ENCODE results near the gene ZNF488. TPM values are rescaled to one million over a fixed set of nuclear protein-coding genes. Genes with fewer than 3 reads are reported as not detected.
"Not testable (repeated sequence)": the region's sequence is repeated elsewhere in the genome, so short reads cannot be mapped to it uniquely, and the experiment has no call there.

ZNF488 gene
- total RNA-seq, 2 experiments from 2014 or later = 0.08 to 0.10 TPM

DNA sequence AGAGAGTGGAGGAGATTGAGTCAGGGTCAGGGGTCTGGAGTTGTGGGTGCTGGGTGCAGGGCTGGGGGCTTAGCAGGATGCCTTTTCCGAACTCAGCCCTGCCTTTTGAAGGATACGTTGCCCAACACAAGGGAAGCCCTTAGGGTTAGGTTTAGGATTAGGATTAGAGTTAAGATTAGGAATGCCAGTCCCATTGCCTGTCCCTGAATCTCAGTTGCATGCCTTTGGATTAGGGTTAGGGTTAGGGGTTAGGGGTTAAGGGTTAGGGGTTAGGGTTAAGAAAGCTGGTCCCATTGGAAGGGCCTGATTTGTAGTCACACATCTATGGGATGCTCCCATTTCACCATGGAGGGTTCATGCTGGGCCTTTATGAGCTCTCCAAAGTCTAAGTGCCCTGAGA lies 20.8 kb upstream of the ZNF488 start:
- H3K27ac Mint-ChIP-seq = no peak overlapping the region
- DNase-seq = no peak
- no peaks in the 10 kb centered on the region for H3K9me3 Mint-ChIP-seq
- ChIA-PET CTCF (no interaction called here), POLR2A (no interaction called here)
- no peaks in the 10 kb centered on the region for H3K4me1 Mint-ChIP-seq
- peaks cover 2% of the 10 kb centered on the region for H3K27me3 Mint-ChIP-seq
- no peaks in the 10 kb centered on the region for H3K36me3 Mint-ChIP-seq (ENCODE audit: low read depth)
- no peak overlapping the region for H3K4me3 Mint-ChIP-seq

DNA sequence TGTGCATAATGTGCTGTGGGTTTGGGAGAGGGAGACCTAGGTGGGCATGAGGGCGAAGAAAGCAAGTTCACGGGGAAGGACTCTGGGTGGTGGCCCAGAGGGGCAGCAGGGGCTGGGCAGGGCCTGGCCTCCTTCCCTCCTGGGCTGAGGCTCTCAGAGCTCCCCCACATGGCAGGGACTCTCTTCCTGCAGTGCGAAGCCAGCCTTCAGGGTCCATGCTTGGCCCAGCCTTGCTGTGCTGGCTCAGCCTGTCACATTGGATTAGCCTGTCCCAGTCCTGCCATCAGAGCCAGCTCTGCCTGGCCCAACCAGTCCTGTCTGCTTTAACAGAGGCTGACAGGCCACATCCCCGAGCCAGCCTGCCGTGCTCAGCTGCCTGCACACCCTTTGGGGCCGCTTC lies 20.4 kb upstream of the ZNF488 start:
- CTCF ChIA-PET = no interaction called here
- H3K27ac Mint-ChIP-seq = no peak overlapping the region

DNA sequence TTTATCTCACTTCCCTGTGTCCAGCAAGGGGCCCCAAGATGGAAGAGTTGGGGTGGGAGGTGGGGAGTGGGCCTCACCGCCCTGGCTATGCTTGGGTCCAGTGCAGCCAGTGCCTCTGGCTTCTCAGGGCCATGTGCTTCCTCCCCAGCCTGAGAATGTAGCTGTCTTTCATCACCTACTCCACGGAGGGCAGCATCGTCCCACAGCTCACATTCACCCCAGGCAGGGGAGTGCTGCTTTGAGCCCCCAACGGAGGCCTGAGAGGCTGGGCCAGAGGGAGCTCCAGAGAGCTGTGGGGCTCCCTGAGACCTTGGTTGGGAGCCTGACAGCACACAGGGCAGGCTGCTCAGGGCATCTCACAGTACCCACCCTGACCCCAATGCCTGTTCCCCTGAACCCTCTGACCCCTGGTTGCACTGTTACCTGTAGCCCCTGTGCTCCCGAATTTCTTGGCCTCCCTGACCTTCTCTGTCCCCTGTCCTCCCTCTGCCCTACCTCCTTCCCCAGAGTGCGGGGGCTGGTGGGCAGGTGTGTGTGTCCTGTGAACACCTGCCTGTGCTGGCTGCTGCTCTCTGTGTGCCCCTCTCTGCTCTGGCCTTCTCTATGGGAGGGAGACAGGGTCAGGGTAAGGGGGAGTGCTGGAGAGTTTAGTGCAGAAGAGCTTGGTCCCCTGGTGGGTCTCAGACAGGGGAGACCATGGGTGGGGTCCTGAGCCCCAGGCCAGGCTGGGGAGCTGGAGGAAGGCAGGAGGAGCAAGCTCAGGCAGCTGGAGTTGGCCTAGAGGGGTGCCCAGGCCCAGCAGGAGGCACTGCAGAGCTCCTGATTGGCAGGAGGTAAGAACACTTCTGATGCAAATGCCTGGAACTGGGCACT lies 19.6 kb upstream of the ZNF488 start:
- ChIA-PET POLR2A (no interaction called here), CTCF (no interaction called here)
- Mint-ChIP-seq H3K9me3 (no peaks in the 10 kb centered on the region), H3K4me1 (no peaks in the 10 kb centered on the region), H3K36me3 (ENCODE audit: low read depth) (no peaks in the 10 kb centered on the region), H3K27me3 (peaks cover 2% of the 10 kb centered on the region), H3K4me3 (no peak overlapping the region), H3K27ac (no peak overlapping the region)
- DNase-seq = no peak

More for the DNA sequence above, 20.4 kb upstream of the ZNF488 start:
- POLR2A ChIA-PET = no interaction called here
- DNase-seq = no peak
- H3K4me3 Mint-ChIP-seq = no peak overlapping the region
- no peaks in the 10 kb centered on the region for H3K9me3 Mint-ChIP-seq
- no peaks in the 10 kb centered on the region for H3K4me1 Mint-ChIP-seq
- H3K36me3 Mint-ChIP-seq (ENCODE audit: low read depth) = no peaks in the 10 kb centered on the region
- peaks cover 2% of the 10 kb centered on the region for H3K27me3 Mint-ChIP-seq

DNA sequence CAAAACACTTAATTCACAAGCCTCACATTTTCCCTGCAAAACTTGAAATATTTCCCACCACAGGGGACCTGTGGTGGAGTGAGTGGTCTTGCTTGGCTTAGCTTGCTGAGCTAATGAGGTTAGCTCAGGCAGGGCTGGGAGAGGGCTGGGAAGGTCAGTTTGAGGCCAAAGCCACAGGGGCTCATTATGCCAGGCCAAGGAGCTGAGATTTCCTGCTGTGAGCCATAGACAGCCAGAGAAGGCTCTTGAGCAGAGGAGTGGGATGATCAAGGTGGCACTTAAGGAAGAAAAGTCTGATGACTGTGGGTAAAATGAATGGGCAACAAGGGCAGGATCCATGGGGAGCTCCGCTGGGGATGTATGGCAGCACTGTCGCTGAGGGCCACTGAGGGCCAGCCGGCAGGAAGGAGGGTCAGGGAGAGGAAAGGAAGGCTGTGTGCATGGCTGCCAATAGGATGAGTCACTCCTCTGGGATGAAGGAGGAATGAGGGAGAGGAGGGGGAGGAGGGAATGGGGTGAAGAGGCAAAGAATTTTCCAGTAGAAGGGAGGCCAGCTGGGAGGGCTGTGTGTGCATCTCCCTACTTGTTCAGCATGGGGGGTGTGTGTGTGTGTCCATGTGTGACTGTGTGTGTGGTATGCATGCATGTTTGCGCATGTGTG lies 18.7 kb upstream of the ZNF488 start:
- H3K4me3 Mint-ChIP-seq = no peak overlapping the region
- H3K36me3 Mint-ChIP-seq (ENCODE audit: low read depth) = no peaks in the 10 kb centered on the region
- H3K4me1 Mint-ChIP-seq = no peaks in the 10 kb centered on the region
- peaks cover 2% of the 10 kb centered on the region for H3K9me3 Mint-ChIP-seq
- no peak for DNase-seq
- CTCF ChIA-PET = no interaction called here
- no peak overlapping the region for H3K27ac Mint-ChIP-seq
- POLR2A ChIA-PET = no interaction called here
- peaks cover 8% of the 10 kb centered on the region for H3K27me3 Mint-ChIP-seq

DNA sequence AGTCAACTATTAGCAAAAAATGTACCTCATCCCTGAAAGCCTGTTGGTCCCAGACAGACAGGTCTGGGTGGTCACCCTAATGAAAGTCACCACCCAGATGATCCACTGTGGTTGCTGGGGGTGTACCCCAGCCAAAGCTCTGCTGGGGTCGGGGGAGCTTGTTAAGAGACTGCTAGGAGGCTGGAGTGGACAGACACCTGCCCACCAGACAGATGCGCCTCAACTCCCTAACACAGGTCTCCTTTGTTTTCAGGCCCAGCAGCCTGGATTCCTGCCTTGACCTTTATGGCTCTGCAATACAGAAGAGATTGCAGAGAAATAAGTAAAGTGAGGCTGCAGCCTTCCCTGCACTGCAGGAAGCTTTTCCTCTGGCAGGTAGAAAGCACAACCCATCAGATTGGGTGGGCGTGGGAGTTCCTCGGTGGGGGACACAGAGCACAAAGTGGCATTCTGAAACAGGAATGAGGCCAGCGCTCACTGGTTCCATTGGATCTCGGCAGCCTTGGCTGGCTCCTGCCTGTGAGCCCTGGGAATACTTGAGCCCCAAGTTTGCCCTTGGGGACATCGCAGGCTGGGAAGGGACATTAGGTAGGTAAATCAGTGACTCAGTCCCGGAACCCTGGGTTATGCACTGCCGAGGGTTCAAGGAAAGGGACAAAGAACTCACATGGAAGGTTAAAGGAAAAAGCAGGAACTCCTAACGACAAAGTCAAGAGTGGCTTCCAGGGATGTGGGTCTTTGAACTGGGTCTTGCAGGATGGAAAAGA lies 18.0 kb upstream of the ZNF488 start:
- H3K4me3 Mint-ChIP-seq = no peak overlapping the region
- CTCF ChIA-PET = no interaction called here
- H3K36me3 Mint-ChIP-seq (ENCODE audit: low read depth) = no peaks in the 10 kb centered on the region
- H3K27me3 Mint-ChIP-seq = peaks cover 8% of the 10 kb centered on the region
- no peak for DNase-seq
- H3K9me3 Mint-ChIP-seq = peaks cover 2% of the 10 kb centered on the region
- POLR2A ChIA-PET = no interaction called here
- H3K27ac Mint-ChIP-seq = no peak overlapping the region
- no peaks in the 10 kb centered on the region for H3K4me1 Mint-ChIP-seq

DNA sequence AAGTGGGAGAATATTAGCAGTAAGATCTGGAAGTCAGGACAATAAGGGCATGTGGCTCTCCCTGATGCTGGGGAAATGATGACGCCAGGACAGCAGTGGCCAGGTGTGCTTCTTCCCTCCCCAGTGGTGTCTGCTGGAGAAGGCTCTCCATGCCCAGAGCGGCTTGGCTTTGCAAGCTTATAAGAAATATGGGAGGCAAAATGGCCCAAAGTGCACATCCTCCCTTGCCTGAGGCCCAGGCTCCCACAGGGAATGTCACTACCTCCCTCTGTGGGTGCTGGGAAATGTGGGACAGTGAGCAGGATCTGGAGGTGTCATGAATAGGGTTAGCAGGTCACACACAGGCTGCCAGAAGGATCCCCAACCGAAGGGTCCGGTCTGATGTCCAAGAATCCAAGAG lies 17.1 kb upstream of the ZNF488 start:
- Mint-ChIP-seq H3K27me3 (peaks cover 14% of the 10 kb centered on the region), H3K9me3 (peaks cover 2% of the 10 kb centered on the region), H3K4me3 (no peak overlapping the region), H3K27ac (no peak overlapping the region), H3K4me1 (no peaks in the 10 kb centered on the region), H3K36me3 (ENCODE audit: low read depth) (no peaks in the 10 kb centered on the region)
- DNase-seq = no peak
- ChIA-PET POLR2A (no interaction called here), CTCF (no interaction called here)

DNA sequence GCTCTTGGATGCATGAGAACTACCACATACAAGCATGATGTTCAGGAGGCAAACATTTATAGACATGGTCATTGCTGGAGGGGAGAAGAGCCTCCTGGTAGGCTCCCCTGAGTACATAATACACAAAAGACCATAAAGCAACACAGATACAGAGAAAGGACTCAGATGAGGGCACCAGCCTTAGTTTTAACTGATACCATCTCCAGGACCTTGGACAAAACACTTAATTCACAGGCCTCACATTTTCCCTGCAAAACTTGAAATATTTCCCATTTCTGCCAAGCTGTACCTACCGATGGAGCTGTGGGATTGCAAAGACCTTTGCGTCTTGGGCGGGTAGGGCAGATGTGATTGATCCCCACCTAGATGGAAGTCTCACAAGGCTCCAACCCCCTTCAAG lies 16.7 kb upstream of the ZNF488 start:
- Mint-ChIP-seq H3K9me3 (peaks cover 2% of the 10 kb centered on the region), H3K27ac (no peak overlapping the region), H3K4me1 (no peaks in the 10 kb centered on the region), H3K36me3 (ENCODE audit: low read depth) (no peaks in the 10 kb centered on the region), H3K4me3 (no peak overlapping the region), H3K27me3 (peaks cover 14% of the 10 kb centered on the region)
- POLR2A ChIA-PET = no interaction called here
- no peak for DNase-seq
- CTCF ChIA-PET = no interaction called here

DNA sequence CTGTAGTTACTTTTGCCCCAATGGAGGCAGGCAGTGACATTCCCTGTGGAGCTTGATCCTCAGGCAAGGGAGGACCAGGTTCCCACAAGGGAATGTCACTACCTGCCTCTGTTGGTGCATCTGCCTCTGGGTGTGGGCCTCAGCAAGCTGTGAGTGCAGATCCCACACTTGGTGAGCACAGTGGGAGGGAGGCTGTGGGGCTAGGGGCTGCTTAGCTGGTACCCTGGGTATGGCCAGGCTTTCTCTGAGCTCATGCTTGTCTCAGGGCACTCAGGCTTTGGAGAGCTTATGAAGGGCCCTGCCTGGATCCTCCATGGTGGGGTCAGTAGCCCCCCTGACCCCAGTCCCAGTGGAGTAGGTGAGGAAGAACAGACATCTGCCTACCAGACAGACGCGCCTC lies 16.2 kb upstream of the ZNF488 start:
- no peaks in the 10 kb centered on the region for H3K4me1 Mint-ChIP-seq
- H3K4me3 Mint-ChIP-seq = no peak overlapping the region
- peaks cover 18% of the 10 kb centered on the region for H3K27me3 Mint-ChIP-seq
- ChIA-PET POLR2A (no interaction called here), CTCF (no interaction called here)
- H3K36me3 Mint-ChIP-seq (ENCODE audit: low read depth) = no peaks in the 10 kb centered on the region
- peaks cover 2% of the 10 kb centered on the region for H3K9me3 Mint-ChIP-seq
- DNase-seq = no peak
- no peak overlapping the region for H3K27ac Mint-ChIP-seq

DNA sequence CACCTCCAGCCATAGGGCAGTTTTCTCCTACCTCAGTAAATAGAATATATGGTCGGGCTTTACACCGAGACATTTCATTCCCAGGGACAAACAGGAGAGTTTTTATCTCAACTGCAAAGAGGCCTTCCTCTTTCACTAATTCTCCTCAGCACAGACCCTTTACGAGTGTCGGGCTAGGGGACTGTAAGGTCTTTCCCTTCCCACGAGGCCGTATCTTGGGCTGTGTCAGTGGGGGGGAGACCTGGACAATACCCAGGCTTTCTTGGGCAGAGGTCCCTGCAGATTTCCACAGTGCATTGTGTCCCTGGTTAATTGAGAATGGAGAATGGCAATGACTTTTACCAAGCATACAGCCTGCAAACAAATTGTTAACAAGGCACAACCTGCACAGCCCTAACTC lies 13.2 kb upstream of the ZNF488 start:
- no peak overlapping the region for H3K4me3 Mint-ChIP-seq
- DNase-seq = no peak
- H3K27ac Mint-ChIP-seq = no peak overlapping the region

DNA sequence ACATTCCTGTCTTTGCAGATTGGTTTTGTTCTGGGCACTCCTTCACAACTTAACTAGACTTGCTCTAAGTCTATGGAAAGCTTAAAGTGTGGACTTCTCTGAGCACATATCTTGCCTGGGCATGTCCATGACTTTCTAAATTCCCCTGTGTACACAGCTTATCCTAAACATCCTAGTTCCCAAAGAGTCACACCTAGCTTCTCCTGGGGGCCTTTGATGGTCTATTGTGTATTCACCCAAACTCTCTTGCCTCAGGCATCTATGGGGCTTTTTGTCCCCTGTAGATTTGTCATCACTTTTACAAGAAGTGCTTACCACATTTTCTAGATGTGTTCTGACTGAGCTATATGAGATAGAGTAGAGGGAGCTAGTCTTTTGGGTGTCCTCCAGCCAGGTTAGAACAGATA lies 12.2 kb upstream of the ZNF488 start:
- POLR2A ChIA-PET = interaction anchor here (0.9 kb wide), 1 partner anchor 22 kb away, joined by 3 read pairs; no protein-coding TSS in a partner anchor
- Mint-ChIP-seq H3K4me3 (no peak overlapping the region), H3K27ac (no peak overlapping the region), H3K27me3 (peaks cover 47% of the 10 kb centered on the region), H3K9me3 (peaks cover 2% of the 10 kb centered on the region), H3K36me3 (ENCODE audit: low read depth) (no peaks in the 10 kb centered on the region), H3K4me1 (no peaks in the 10 kb centered on the region)
- no peak for DNase-seq
- CTCF ChIA-PET = no interaction called here

More for the DNA sequence above, 13.2 kb upstream of the ZNF488 start:
- H3K36me3 Mint-ChIP-seq (ENCODE audit: low read depth) = no peaks in the 10 kb centered on the region
- ChIA-PET POLR2A (no interaction called here), CTCF (no interaction called here)
- H3K27me3 Mint-ChIP-seq = peaks cover 41% of the 10 kb centered on the region
- peaks cover 2% of the 10 kb centered on the region for H3K9me3 Mint-ChIP-seq
- H3K4me1 Mint-ChIP-seq = no peaks in the 10 kb centered on the region

DNA sequence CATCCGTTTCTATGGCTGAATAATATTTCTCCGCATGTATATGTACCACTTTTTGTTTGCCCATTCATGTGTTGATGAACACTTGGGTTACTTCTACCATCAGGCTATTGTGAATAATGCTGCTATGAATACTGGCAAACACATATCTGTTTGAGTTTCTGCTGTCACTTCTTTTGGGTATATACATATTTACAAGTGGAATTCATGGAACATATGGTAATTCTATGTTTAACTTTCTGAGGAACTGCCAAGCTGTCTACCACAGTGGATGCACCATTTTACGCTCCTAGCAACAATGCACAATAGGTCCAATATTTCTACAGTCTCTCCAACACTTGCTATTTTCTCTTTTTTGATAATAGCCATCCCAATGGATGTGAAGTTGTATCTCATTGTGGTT lies 5.5 kb upstream of the ZNF488 start:
- no peak for DNase-seq
- peaks cover 50% of the 10 kb centered on the region for H3K27me3 Mint-ChIP-seq

DNA sequence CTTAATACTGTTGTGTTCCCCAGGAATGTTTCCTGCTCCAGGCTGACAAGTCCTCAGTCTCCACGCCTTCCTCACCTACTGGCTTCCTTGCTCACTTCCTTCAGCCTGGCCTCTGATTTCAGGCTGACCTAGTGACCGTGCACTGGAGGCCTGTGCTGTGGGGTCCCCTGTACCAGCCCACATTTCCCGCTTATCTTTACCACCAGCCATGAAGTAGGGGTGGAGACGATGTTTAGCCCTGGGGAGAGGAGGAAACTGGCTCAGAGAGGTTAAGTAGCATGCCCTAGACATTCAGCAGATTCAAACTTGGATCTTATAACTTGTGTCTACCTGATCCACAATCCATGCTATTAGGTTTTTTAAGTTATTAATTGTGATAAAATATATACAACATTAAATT lies 4.8 kb upstream of the ZNF488 start:
- peaks cover 45% of the 10 kb centered on the region for H3K27me3 Mint-ChIP-seq
- H3K36me3 Mint-ChIP-seq (ENCODE audit: low read depth) = peaks cover 9% of the 10 kb centered on the region
- DNase-seq = no peak
- H3K4me1 Mint-ChIP-seq = peaks cover 5% of the 10 kb centered on the region
- POLR2A ChIA-PET = no interaction called here
- CTCF ChIA-PET = no interaction called here
- H3K9me3 Mint-ChIP-seq = peaks cover 10% of the 10 kb centered on the region
- H3K4me3 Mint-ChIP-seq = no peak overlapping the region
- H3K27ac Mint-ChIP-seq = no peak overlapping the region

More for the DNA sequence above, 5.5 kb upstream of the ZNF488 start:
- Mint-ChIP-seq H3K36me3 (ENCODE audit: low read depth) (peaks cover 9% of the 10 kb centered on the region), H3K27ac (no peak overlapping the region), H3K4me3 (no peak overlapping the region), H3K9me3 (peaks cover 10% of the 10 kb centered on the region), H3K4me1 (peaks cover 3% of the 10 kb centered on the region)
- ChIA-PET CTCF (no interaction called here), POLR2A (no interaction called here)

DNA sequence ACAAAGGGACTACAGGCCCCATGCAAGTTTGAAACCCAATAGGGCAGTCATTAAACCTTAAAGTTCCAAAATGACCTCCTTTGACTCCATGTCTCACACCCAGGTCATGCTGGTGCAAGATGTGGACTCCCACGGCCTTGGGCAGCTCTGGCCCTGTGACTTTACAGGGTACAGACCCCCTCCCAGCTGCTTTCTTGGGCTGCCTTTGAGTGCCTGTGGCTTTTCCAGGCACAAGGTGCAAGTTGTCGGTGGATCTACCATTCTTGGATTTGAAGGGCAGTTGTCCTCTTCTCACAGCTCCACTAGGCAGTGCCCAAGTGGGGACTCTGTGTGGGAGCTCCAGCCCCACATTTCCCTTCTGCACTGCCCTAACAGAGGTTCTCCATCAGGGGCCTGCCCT lies 2.0 kb upstream of the ZNF488 start:
- H3K27ac Mint-ChIP-seq; H3K36me3 Mint-ChIP-seq (ENCODE audit: low read depth); H3K4me3 Mint-ChIP-seq; POLR2A ChIA-PET; CTCF ChIA-PET; H3K4me1 Mint-ChIP-seq: not testable (repeated sequence)
- Mint-ChIP-seq H3K27me3 (peaks cover 43% of the 10 kb centered on the region), H3K9me3 (peaks cover 10% of the 10 kb centered on the region)
- peak; percentile 9 for DNase-seq

All from activated CD4-positive, alpha-beta memory T cell treated with anti-CD3 and anti-CD28 coated beads, Interleukin-2, amount 10 ng/mL, durations not matched to agents 7 days and 5 days (primary cell).